GM12878 (cell line): ENCODE data around the gene LRRC8D. TPM values are rescaled to one million over a fixed set of nuclear protein-coding genes. Genes with fewer than 3 reads are reported as not detected.
A peak's percentile ranks its signal among the peaks of the same experiment; 100 is the strongest.

Experiments
- ATAC-seq: fragments of 200-7000 bp; cut with Tn5 transposase; 3 replicates; pipeline ENCODE4 v1.9.1; 2020; ENCODE audit warnings: mild to moderate bottlenecking, moderate library complexity
- BruUV-seq: library from RNA; stranded (reverse); fragments of 400-500 nt; replicated peaks from 2 replicates; lab custom pipeline; 2021; lab: Mats Ljungman, UMichigan
- CTCF ChIA-PET: fragments of 300-600 bp; sonication (Branson Sonifier 250); formaldehyde crosslinking; extraction: SDS; loops from one replicate; lab custom pipeline; 2021; ENCODE audit warnings: inconsistent platforms; lab: Yijun Ruan, JAX
- POLR2A ChIA-PET: fragments of 350-600 bp; formaldehyde crosslinking; extraction: SDS; loops from one replicate; lab custom pipeline; 2021; ENCODE audit warnings: inconsistent platforms; lab: Charles Lee
- RAD21 ChIA-PET: fragments of 300-600 bp; sonication (Branson Sonifier 250); formaldehyde crosslinking; loops from one replicate; lab custom pipeline; 2023; ENCODE audit warnings: antibody characterized with exemption; ENCODE audit not compliant: unreplicated experiment; lab: Charles Lee
- SMC1A ChIA-PET: fragments of 300-600 bp; sonication (Branson Sonifier 250); formaldehyde crosslinking; loops from one replicate; lab custom pipeline; 2023; ENCODE audit not compliant: unreplicated experiment, uncharacterized antibody; lab: Charles Lee
- DNase-seq: peaks from one replicate; pipeline ENCODE4 v3.0.0-alpha.2; 2011; ENCODE audit warnings: low read depth, low spot score
- FAIRE-seq: peaks from 3 replicates; lab custom pipeline; 2011; peaks lifted over from hg19 to GRCh38; lab: Jason Lieb, UNC
- H2AFZ ChIP-seq: 2 replicates; pipeline ENCODE4 v1.6.0; 2011; ENCODE audit warnings: low read depth, low read length, control low read depth; ENCODE audit not compliant: control insufficient read depth
- H3K27ac ChIP-seq: 2 replicates; pipeline ENCODE4 v1.5.1; 2011; ENCODE audit warnings: control low read depth; ENCODE audit not compliant: control insufficient read depth, insufficient read depth
- H3K27me3 ChIP-seq, 2 experiments: replicated peaks in 1 of 2; 2 replicates each; pipeline versions ENCODE4 v1.6.0 to v1.6.1; 2011; ENCODE audit warnings: low read length in 1 of 2; ENCODE audit not compliant: control insufficient read depth in 2 of 2, insufficient read depth in 2 of 2
- H3K36me3 ChIP-seq, 2 experiments: 2 replicates each; pipeline ENCODE4 v1.5.1; 2011; ENCODE audit warnings: low read length in 1 of 2; ENCODE audit not compliant: control insufficient read depth in 2 of 2, insufficient read depth in 2 of 2
- H3K4me1 ChIP-seq: 2 replicates; pipeline ENCODE4 v1.6.1; 2011; ENCODE audit warnings: mild to moderate bottlenecking, low read length, moderate library complexity, mixed read lengths; ENCODE audit not compliant: control insufficient read depth, insufficient read depth
- H3K4me2 ChIP-seq: 2 replicates; pipeline ENCODE4 v1.6.0; 2011; ENCODE audit warnings: control low read depth; ENCODE audit not compliant: control insufficient read depth, insufficient read depth
- H3K4me3 ChIP-seq: fragments of 200-600 bp; sonication (generic); 2 replicates; pipeline ENCODE4 v1.5.1; 2016
- H3K79me2 ChIP-seq: 2 replicates; pipeline ENCODE4 v1.6.0; 2011; ENCODE audit warnings: low read length; ENCODE audit not compliant: control insufficient read depth, insufficient read depth
- H3K9ac ChIP-seq: 2 replicates; pipeline ENCODE4 v1.8.0; 2011; ENCODE audit warnings: low read length, control low read depth, mixed read lengths; ENCODE audit not compliant: control insufficient read depth, insufficient read depth
- H3K9me3 ChIP-seq: replicated peaks from 3 replicates; pipeline ENCODE4 v1.5.1; 2011; ENCODE audit warnings: mild to moderate bottlenecking, low read length; ENCODE audit not compliant: control insufficient read depth, insufficient read depth
- H4K20me1 ChIP-seq: 2 replicates; pipeline ENCODE4 v1.6.0; 2011; ENCODE audit not compliant: control insufficient read depth, insufficient read depth
- CBX3 ChIP-seq: fragments of 200-600 bp; sonication (generic); IDR thresholded peaks from 2 replicates; pipeline ENCODE4 v1.6.1; 2016; ENCODE audit warnings: low read depth, borderline replicate concordance
- EP300 ChIP-seq, 2 experiments: fragments of 150-350 bp in 1 of 2; IDR thresholded peaks; 2 replicates each; pipeline ENCODE4 v1.6.1; 2011 to 2012; ENCODE audit warnings: low read depth in 2 of 2, low read length in 2 of 2, borderline replicate concordance in 1 of 2, improper control_type of control experiment in 1 of 2, inconsistent platforms in 1 of 2; ENCODE audit not compliant: control insufficient read depth in 1 of 2
- ETV6 ChIP-seq, 2 experiments: fragments of 450-650 bp in 1 of 2; IDR thresholded peaks in 1 of 2; conservative IDR thresholded peaks in 1 of 2; 2 replicates each; pipeline ENCODE4 v1.6.1; 2014; ENCODE audit warnings: antibody characterized with exemption in 1 of 2, borderline replicate concordance in 1 of 2, low read depth in 1 of 2, mild to moderate bottlenecking in 1 of 2, moderate library complexity in 1 of 2
- FOXM1 ChIP-seq: IDR thresholded peaks from 2 replicates; pipeline ENCODE4 v1.6.1; 2012; ENCODE audit warnings: low read depth, mild to moderate bottlenecking, inconsistent platforms, low read length, moderate library complexity
- GATAD2B ChIP-seq: fragments of 450-650 bp; conservative IDR thresholded peaks from 2 replicates; pipeline ENCODE4 v1.6.1; 2017; ENCODE audit warnings: low read depth, mild to moderate bottlenecking, moderate library complexity
- IRF4 ChIP-seq: IDR thresholded peaks from 2 replicates; pipeline ENCODE4 v1.6.1; 2011; ENCODE audit warnings: low read depth, low read length
- LARP7 ChIP-seq: fragments of 450-650 bp; IDR thresholded peaks from 2 replicates; pipeline ENCODE4 v1.6.1; 2017; ENCODE audit warnings: mild to moderate bottlenecking
- MTA3 ChIP-seq: IDR thresholded peaks from 2 replicates; pipeline ENCODE4 v1.6.1; 2012; ENCODE audit warnings: low read length, inconsistent platforms, borderline replicate concordance
- NBN ChIP-seq: fragments of 450-650 bp; IDR thresholded peaks from 2 replicates; pipeline ENCODE4 v1.6.1; 2016
- PKNOX1 ChIP-seq: fragments of 450-650 bp; IDR thresholded peaks from 2 replicates; pipeline ENCODE4 v1.6.1; 2016; ENCODE audit warnings: mild to moderate bottlenecking
- PML ChIP-seq: IDR thresholded peaks from 2 replicates; pipeline ENCODE4 v1.6.1; 2012; ENCODE audit warnings: low read length, inconsistent platforms
- POU2F2 ChIP-seq: IDR thresholded peaks from 3 replicates; pipeline ENCODE4 v1.6.1; 2011; ENCODE audit warnings: low read depth, mild to moderate bottlenecking, low read length, borderline replicate concordance
- RAD21 ChIP-seq: IDR thresholded peaks from 2 replicates; pipeline ENCODE4 v1.6.1; 2011; ENCODE audit warnings: mild to moderate bottlenecking, low read depth, low read length, moderate library complexity; ENCODE audit not compliant: insufficient read depth
- SMC3 ChIP-seq: IDR thresholded peaks from 2 replicates; pipeline ENCODE4 v1.6.1; 2011; ENCODE audit warnings: low read length, improper control_type of control experiment, borderline replicate concordance
- TBL1XR1 ChIP-seq: IDR thresholded peaks from 2 replicates; pipeline ENCODE4 v1.6.1; 2012; ENCODE audit warnings: low read depth, low read length, improper control_type of control experiment
- TCF3 ChIP-seq: IDR thresholded peaks from 2 replicates; pipeline ENCODE4 v1.6.1; 2012; ENCODE audit warnings: low read depth, mild to moderate bottlenecking, low read length, borderline replicate concordance; ENCODE audit not compliant: insufficient read depth
- YY1 ChIP-seq: IDR thresholded peaks from 2 replicates; pipeline ENCODE4 v1.6.1; 2011; ENCODE audit warnings: low read depth, mild to moderate bottlenecking, low read length
- ZNF384 ChIP-seq: IDR thresholded peaks from 2 replicates; pipeline ENCODE4 v1.6.1; 2012; ENCODE audit warnings: low read depth, mild to moderate bottlenecking, low read length, improper control_type of control experiment, borderline replicate concordance
- WGBS: methylation state at CpG from one replicate; pipeline ENCODE4 v1.1.6; 2016; ENCODE audit warnings: low lambda C conversion rate; ENCODE audit not compliant: insufficient replicate concordance, insufficient coverage; ENCODE audit errors: missing lambda C conversion rate; 5-methylcytosine and 5-hydroxymethylcytosine counted together
- in situ Hi-C: fragments of 300-500 bp; cut with MboI; formaldehyde crosslinking; loops from 9 replicates; pipeline ENCODE4 v1.14.3; 2018; ENCODE audit warnings: mixed read lengths
- intact Hi-C: fragments of 100-400 bp; cut with micrococcal nuclease; formaldehyde crosslinking; loops from one replicate; pipeline ENCODE4 v1.14.2; 2022; ENCODE audit not compliant: unreplicated experiment
- polyA plus RNA-seq, 11 experiments: library from polyadenylated mRNA; depleted of rRNA in 4 of 11; unstranded in 6 of 11; stranded (reverse) in 5 of 11; fragments of >200 nt; fragmentation: Nextera tagmentation in 4 of 11; fragmentation: Illumina TruSeq in 1 of 11; extraction: Ambion mirVana in 4 of 11; extraction: Trizol in 1 of 11; gene quantifications; 1 replicate in 1 of 11; 2 replicates in 10 of 11; pipeline versions ENCODE4 v1.2.1 to v1.2.3, GENCODE V29; 2011 to 2016; ENCODE audit warnings: inconsistent platforms in 2 of 11, missing spikeins in 2 of 11, low read depth in 1 of 11
- total RNA-seq, 4 experiments: library from RNA; depleted of rRNA in 3 of 4; stranded (reverse); fragments of >200 nt in 3 of 4; fragmentation: Illumina TruSeq in 1 of 4; extraction: Trizol in 1 of 4; gene quantifications; 2 replicates each; pipeline versions ENCODE4 v1.2.1 to v1.2.3, GENCODE V29; 2013 to 2021
- TF ChIP-seq, protein P1 (sequence below): IDR thresholded peaks from 2 replicates; pipeline ENCODE4 v1.6.1; 2011; ENCODE audit warnings: mild to moderate bottlenecking, low read depth, low read length, moderate library complexity; ENCODE audit not compliant: insufficient replicate concordance
- TF ChIP-seq, protein P2 (sequence below), 3 experiments: IDR thresholded peaks in 2 of 3; conservative IDR thresholded peaks in 1 of 3; 2 replicates each; pipeline ENCODE4 v1.5.1; 2011; ENCODE audit warnings: low read depth in 3 of 3, low read length in 3 of 3, mild to moderate bottlenecking in 3 of 3, control low read depth in 2 of 3, moderate library complexity in 2 of 3, inconsistent platforms in 1 of 3, mixed read lengths in 1 of 3; ENCODE audit not compliant: control insufficient read depth in 2 of 3, insufficient read depth in 1 of 3; ENCODE audit errors: extremely low read depth in 1 of 3

Gene LRRC8D
- total and polyA plus RNA-seq, 10 of the 15 experiments (the other 5 are each of a cell fraction or from before 2014, with no cell fraction given), result 5.6 to 44.1 (median 26.8) TPM

GRCh38 chr1:89780721-89781120 is 40.1 kb upstream of the LRRC8D start:
- Histone ChIP-seq H3K27me3 (no peaks in the 10 kb centered on the region), H3K4me2 (peak overlapping the region; percentile 57; the same call in 1 of the 2 replicates), H2AFZ (no peak overlapping the region), H3K36me3 (no peaks in the 10 kb centered on the region), H3K9ac (no peak overlapping the region), H3K9me3 (no peaks in the 10 kb centered on the region), H3K79me2 (no peaks in the 10 kb centered on the region), H3K4me3 (no peak overlapping the region), H4K20me1 (no peaks in the 10 kb centered on the region), H3K4me1 (peaks cover 13% of the 10 kb centered on the region; the same call in 1 of the 2 replicates), H3K27ac (no peak overlapping the region)
- ATAC-seq (peak; percentile 71), DNase-seq (no peak), FAIRE-seq (no peak)
- RAD21 ChIA-PET, result interaction anchor here (1.0 to 3.6 kb wide), 26 partner anchors 13 to 208 kb away, joined by 3 to 37 read pairs (median 4); partner anchors contain the start of gene LRRC8D
- in situ Hi-C loops, result no loop called here
- CTCF ChIA-PET, result interaction anchor here (0.6 to 3.7 kb wide), 34 partner anchors 9 to 1712 kb away, joined by 3 to 36 read pairs (median 5); no protein-coding TSS in a partner anchor
- no TSS peak for BruUV-seq
- WGBS, result 76% methylated on average over 2 of the region's 2 CpGs
- SMC1A ChIA-PET, result interaction anchor here (0.8 to 7.0 kb wide), 31 partner anchors 9 to 268 kb away, joined by 3 to 52 read pairs (median 6); partner anchors contain the start of gene LRRC8C
- POLR2A ChIA-PET, result interaction anchor here (0.6 to 2.5 kb wide), 10 partner anchors 18 to 316 kb away, joined by 3 to 7 read pairs (median 4); no protein-coding TSS in a partner anchor
- intact Hi-C loops, result loop anchor here (1.0 kb wide), 1 partner anchor 207 kb away; no protein-coding TSS in a partner anchor
- TF ChIP-seq, protein P1, sequence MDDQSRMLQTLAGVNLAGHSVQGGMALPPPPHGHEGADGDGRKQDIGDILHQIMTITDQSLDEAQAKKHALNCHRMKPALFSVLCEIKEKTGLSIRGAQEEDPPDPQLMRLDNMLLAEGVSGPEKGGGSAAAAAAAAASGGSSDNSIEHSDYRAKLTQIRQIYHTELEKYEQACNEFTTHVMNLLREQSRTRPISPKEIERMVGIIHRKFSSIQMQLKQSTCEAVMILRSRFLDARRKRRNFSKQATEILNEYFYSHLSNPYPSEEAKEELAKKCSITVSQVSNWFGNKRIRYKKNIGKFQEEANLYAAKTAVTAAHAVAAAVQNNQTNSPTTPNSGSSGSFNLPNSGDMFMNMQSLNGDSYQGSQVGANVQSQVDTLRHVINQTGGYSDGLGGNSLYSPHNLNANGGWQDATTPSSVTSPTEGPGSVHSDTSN, result no peak
- TF ChIP-seq RAD21 (peak; percentile 66), PML (no peak), NBN (peak; percentile 64), ZNF384 (peak; percentile 74), POU2F2 (peak; percentile 25; the same call in 1 of the 3 replicates), GATAD2B (no peak), IRF4 (no peak), LARP7 (no peak), TCF3 (no peak), ETV6 (conservative IDR thresholded peaks at IDR 0.05 in 1 of 2, IDR thresholded peaks at IDR 0.05 in 1 of 2; ENCODE audit: borderline replicate concordance in 1 of 2, low read depth in 1 of 2) (no peak), SMC3 (peak; percentile 34; the same call in 1 of the 2 replicates), MTA3 (0 out of 2 replicates have a peak, but pooled peaks have one; percentile 10), FOXM1 (no peak), CBX3 (no peak), YY1 (0 out of 2 replicates have a peak, but pooled peaks have one; percentile 25), TBL1XR1 (no peak), PKNOX1 (peak; percentile 25; the same call in 1 of the 2 replicates), EP300 (IDR thresholded peaks at IDR 0.05; ENCODE audit: borderline replicate concordance in 1 of 2, control insufficient read depth in 1 of 2, low read depth in 2 of 2, low read length in 2 of 2) (no peak)
- TF ChIP-seq, protein P2, sequence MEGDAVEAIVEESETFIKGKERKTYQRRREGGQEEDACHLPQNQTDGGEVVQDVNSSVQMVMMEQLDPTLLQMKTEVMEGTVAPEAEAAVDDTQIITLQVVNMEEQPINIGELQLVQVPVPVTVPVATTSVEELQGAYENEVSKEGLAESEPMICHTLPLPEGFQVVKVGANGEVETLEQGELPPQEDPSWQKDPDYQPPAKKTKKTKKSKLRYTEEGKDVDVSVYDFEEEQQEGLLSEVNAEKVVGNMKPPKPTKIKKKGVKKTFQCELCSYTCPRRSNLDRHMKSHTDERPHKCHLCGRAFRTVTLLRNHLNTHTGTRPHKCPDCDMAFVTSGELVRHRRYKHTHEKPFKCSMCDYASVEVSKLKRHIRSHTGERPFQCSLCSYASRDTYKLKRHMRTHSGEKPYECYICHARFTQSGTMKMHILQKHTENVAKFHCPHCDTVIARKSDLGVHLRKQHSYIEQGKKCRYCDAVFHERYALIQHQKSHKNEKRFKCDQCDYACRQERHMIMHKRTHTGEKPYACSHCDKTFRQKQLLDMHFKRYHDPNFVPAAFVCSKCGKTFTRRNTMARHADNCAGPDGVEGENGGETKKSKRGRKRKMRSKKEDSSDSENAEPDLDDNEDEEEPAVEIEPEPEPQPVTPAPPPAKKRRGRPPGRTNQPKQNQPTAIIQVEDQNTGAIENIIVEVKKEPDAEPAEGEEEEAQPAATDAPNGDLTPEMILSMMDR (IDR thresholded peaks at IDR 0.05 in 2 of 3, conservative IDR thresholded peaks at IDR 0.05 in 1 of 3; ENCODE audit: control insufficient read depth in 2 of 3, extremely low read depth in 1 of 3, insufficient read depth in 1 of 3, low read depth in 3 of 3, low read length in 3 of 3), result peak; percentile 25 to 43 (median 34); a peak in 4 of 6 replicates
